CD14-positive monocyte (primary cell): ENCODE data around the gene CADM2. TPM values are rescaled to one million over a fixed set of nuclear protein-coding genes. Genes with fewer than 3 reads are reported as not detected.

ENCODE experiments used
- DNase-seq, 3 donors: peaks; one replicate each; pipeline ENCODE4 v3.0.0-alpha.2; 2011 to 2022
- H2AFZ ChIP-seq: 2 replicates; pipeline ENCODE4 v1.6.0; 2012; ENCODE audit warnings: mild to moderate bottlenecking, low read depth, low read length, inconsistent platforms; ENCODE audit not compliant: insufficient read depth, poor library complexity, severe bottlenecking
- H3K27ac ChIP-seq, 2 donors: 1 replicate in 1 of 2; 2 replicates in 1 of 2; pipeline ENCODE4 v1.5.1; 2012 to 2013; ENCODE audit warnings: low read length in 2 of 2, control low read depth in 1 of 2, inconsistent platforms in 1 of 2, low read depth in 1 of 2, mild to moderate bottlenecking in 1 of 2
- H3K27me3 ChIP-seq, 2 donors: one replicate each; pipeline versions ENCODE4 v1.6.0 to v1.6.1; 2011 to 2013; ENCODE audit warnings: low read length in 2 of 2; ENCODE audit not compliant: control insufficient read depth in 2 of 2, insufficient read depth in 2 of 2
- H3K36me3 ChIP-seq, 2 donors: replicated peaks in 1 of 2; 1 replicate in 1 of 2; 2 replicates in 1 of 2; pipeline versions ENCODE4 v1.5.1 to v1.6.1; 2012 to 2013; ENCODE audit warnings: low read length in 2 of 2, control low read depth in 1 of 2, inconsistent platforms in 1 of 2, mild to moderate bottlenecking in 1 of 2; ENCODE audit not compliant: insufficient read depth in 2 of 2, control insufficient read depth in 1 of 2
- H3K4me1 ChIP-seq, 2 donors: 1 replicate in 1 of 2; 2 replicates in 1 of 2; pipeline versions ENCODE4 v1.5.1 to v1.6.1; 2012 to 2013; ENCODE audit warnings: low read length in 2 of 2, control low read depth in 1 of 2, inconsistent platforms in 1 of 2, mild to moderate bottlenecking in 1 of 2, moderate library complexity in 1 of 2; ENCODE audit not compliant: insufficient read depth in 2 of 2, control insufficient read depth in 1 of 2
- H3K4me2 ChIP-seq: replicated peaks from 2 replicates; pipeline ENCODE3; 2012; ENCODE audit warnings: low read length, moderate library complexity, mild to moderate bottlenecking; ENCODE audit not compliant: poor library complexity, severe bottlenecking; ENCODE audit errors: extremely low read depth
- H3K4me3 ChIP-seq, 3 experiments: fragments of 200-600 bp in 1 of 3; sonication (generic) in 1 of 3; replicated peaks in 1 of 3; 1 replicate in 2 of 3; 2 replicates in 1 of 3; pipeline ENCODE4 v1.5.1; 2011 to 2013; ENCODE audit warnings: low read length in 3 of 3, mild to moderate bottlenecking in 3 of 3, control low read depth in 2 of 3, low read depth in 2 of 3, inconsistent platforms in 1 of 3, moderate library complexity in 1 of 3
- H3K79me2 ChIP-seq: 2 replicates; pipeline ENCODE4 v1.6.0; 2012; ENCODE audit warnings: mild to moderate bottlenecking, control low read depth, inconsistent platforms, low read length, moderate library complexity; ENCODE audit not compliant: insufficient read depth
- H3K9ac ChIP-seq: 2 replicates; pipeline ENCODE4 v1.6.0; 2017; ENCODE audit warnings: low read length, mild to moderate bottlenecking; ENCODE audit not compliant: insufficient read depth, poor library complexity, severe bottlenecking
- H3K9me3 ChIP-seq, 2 donors: replicated peaks in 1 of 2; 1 replicate in 1 of 2; 2 replicates in 1 of 2; pipeline versions ENCODE4 v1.5.1 to v1.6.1; 2012 to 2013; ENCODE audit warnings: low read length in 2 of 2, control low read depth in 1 of 2; ENCODE audit not compliant: control insufficient read depth in 1 of 2, insufficient read depth in 1 of 2
- H4K20me1 ChIP-seq: 2 replicates; pipeline ENCODE4 v1.6.0; 2012; ENCODE audit warnings: mild to moderate bottlenecking, low read length, control low read depth, moderate library complexity; ENCODE audit not compliant: insufficient read depth
- H3K27ac Mint-ChIP-seq, 7 donors: one replicate each; pipeline ENCODE4 v1.8.0; 2020; ENCODE audit warnings: mild to moderate bottlenecking in 7 of 7, mixed read lengths in 7 of 7, moderate library complexity in 6 of 7, inconsistent platforms in 2 of 7
- H3K27me3 Mint-ChIP-seq, 3 donors: one replicate each; pipeline ENCODE4 v1.8.0; 2021 to 2022; ENCODE audit warnings: low read depth in 3 of 3, mild to moderate bottlenecking in 3 of 3, mixed read lengths in 3 of 3, moderate library complexity in 3 of 3, inconsistent platforms in 1 of 3
- H3K36me3 Mint-ChIP-seq, 2 donors: one replicate each; pipeline ENCODE4 v1.8.0; 2020; ENCODE audit warnings: mixed read lengths in 2 of 2, inconsistent platforms in 1 of 2, mild to moderate bottlenecking in 1 of 2
- H3K4me1 Mint-ChIP-seq: one replicate; pipeline ENCODE4 v1.8.0; 2020; ENCODE audit warnings: mild to moderate bottlenecking, mixed read lengths
- H3K4me3 Mint-ChIP-seq, 2 donors: one replicate each; pipeline ENCODE4 v1.8.0; 2020; ENCODE audit warnings: mild to moderate bottlenecking in 2 of 2, mixed read lengths in 2 of 2, moderate library complexity in 1 of 2
- H3K9me3 Mint-ChIP-seq, 7 donors: one replicate each; pipeline ENCODE4 v1.8.0; 2020 to 2022; ENCODE audit warnings: mixed read lengths in 7 of 7, mild to moderate bottlenecking in 6 of 7, moderate library complexity in 6 of 7, inconsistent platforms in 2 of 7
- CTCF ChIP-seq: fragments of 200-600 bp; IDR thresholded peaks from one replicate; pipeline ENCODE4 v1.8.0; 2022; ENCODE audit warnings: antibody characterized with exemption, mild to moderate bottlenecking
- WGBS: methylation state at CpG from one replicate; pipeline ENCODE4 v1.1.5; 2013; ENCODE audit warnings: missing lambda C conversion rate; ENCODE audit not compliant: insufficient coverage; 5-methylcytosine and 5-hydroxymethylcytosine counted together
- intact Hi-C, 2 donors: fragments of 100-400 bp; cut with micrococcal nuclease; formaldehyde crosslinking; loops; one replicate each; pipeline versions ENCODE4 v1.15.0 to v1.15.1; 2023
- polyA plus RNA-seq, 3 donors: library from polyadenylated mRNA; depleted of rRNA in 1 of 3; unstranded in 2 of 3; stranded (reverse) in 1 of 3; fragments of 300-500 nt in 2 of 3; fragments of >200 nt in 1 of 3; fragmentation: Illumina TruSeq in 2 of 3; gene quantifications; 1 replicate in 2 of 3; 2 replicates in 1 of 3; pipeline ENCODE4 v1.2.3, GENCODE V29; 2012 to 2021

Gene CADM2
- polyA plus RNA-seq, 3 donors, result not detected

- H3K4me3 ChIP-seq, result no peak overlapping the region
- H3K9ac ChIP-seq, result no peak overlapping the region
- H3K4me3 Mint-ChIP-seq, result no peak overlapping the region
- H3K9me3 ChIP-seq, result no peaks in the 10 kb centered on the region
- intact Hi-C loops, result no loop called here
- H3K9me3 Mint-ChIP-seq, result peaks cover 0 to 9% (median 2%) of the 10 kb centered on the region in 7 donors
- no peak overlapping the region for H3K27ac ChIP-seq
- no peaks in the 10 kb centered on the region for H3K4me1 ChIP-seq
- no peaks in the 10 kb centered on the region for H3K36me3 Mint-ChIP-seq
- H3K27me3 ChIP-seq, result no peaks in the 10 kb centered on the region
- H3K4me2 ChIP-seq, result no peak overlapping the region
- H3K27ac Mint-ChIP-seq, result no peak overlapping the region
- no peaks in the 10 kb centered on the region for H4K20me1 ChIP-seq
- no peak overlapping the region for H2AFZ ChIP-seq
- WGBS, result 65% methylated on average over 2 of the region's 5 CpGs
- H3K27me3 Mint-ChIP-seq, result no peaks in the 10 kb centered on the region
- no peaks in the 10 kb centered on the region for H3K4me1 Mint-ChIP-seq
- no peaks in the 10 kb centered on the region for H3K79me2 ChIP-seq
- no peak for TF ChIP-seq CTCF
- H3K36me3 ChIP-seq, result no peaks in the 10 kb centered on the region
- no peak for DNase-seq
Observed at GRCh38 chr3:85159376-85159775, 200.6 kb downstream of the CADM2 start.

GRCh38 chr3:85161544-85161943, 202.8 kb downstream of the CADM2 start:
- H3K4me3 ChIP-seq, result no peak overlapping the region
- peaks cover 0 to 9% (median 2%) of the 10 kb centered on the region in 7 donors for H3K9me3 Mint-ChIP-seq
- no peaks in the 10 kb centered on the region for H3K9me3 ChIP-seq
- peak overlapping the region in 1 of 7 donors; percentile 72 for H3K27ac Mint-ChIP-seq
- H3K4me3 Mint-ChIP-seq, result no peak overlapping the region
- no peaks in the 10 kb centered on the region for H3K27me3 ChIP-seq
- WGBS, result 67% methylated on average over 1 of the region's 7 CpGs
- H3K36me3 Mint-ChIP-seq, result no peaks in the 10 kb centered on the region
- DNase-seq, result no peak
- no peaks in the 10 kb centered on the region for H3K79me2 ChIP-seq
- no peak overlapping the region for H2AFZ ChIP-seq
- TF ChIP-seq CTCF, result no peak
- intact Hi-C loops, result no loop called here
- no peaks in the 10 kb centered on the region for H4K20me1 ChIP-seq
- H3K4me1 Mint-ChIP-seq, result no peaks in the 10 kb centered on the region
- no peaks in the 10 kb centered on the region for H3K4me1 ChIP-seq
- H3K27me3 Mint-ChIP-seq, result no peaks in the 10 kb centered on the region
- H3K27ac ChIP-seq, result no peak overlapping the region
- no peak overlapping the region for H3K9ac ChIP-seq
- no peaks in the 10 kb centered on the region for H3K36me3 ChIP-seq
- H3K4me2 ChIP-seq, result no peak overlapping the region
